GM19099 (cell line): ENCODE data around the gene SWI5.

Source experiments
- POLR2A ChIP-seq: IDR thresholded peaks from 3 replicates; pipeline ENCODE4 v1.6.1; 2011; ENCODE audit warnings: low read depth; ENCODE audit not compliant: insufficient read length; ENCODE audit errors: extremely low read depth

SWI5 gene

GRCh38 chr9:128292009-128292408 lies 15.9 kb downstream of the SWI5 start:
- TF ChIP-seq POLR2A: no peak

DNA sequence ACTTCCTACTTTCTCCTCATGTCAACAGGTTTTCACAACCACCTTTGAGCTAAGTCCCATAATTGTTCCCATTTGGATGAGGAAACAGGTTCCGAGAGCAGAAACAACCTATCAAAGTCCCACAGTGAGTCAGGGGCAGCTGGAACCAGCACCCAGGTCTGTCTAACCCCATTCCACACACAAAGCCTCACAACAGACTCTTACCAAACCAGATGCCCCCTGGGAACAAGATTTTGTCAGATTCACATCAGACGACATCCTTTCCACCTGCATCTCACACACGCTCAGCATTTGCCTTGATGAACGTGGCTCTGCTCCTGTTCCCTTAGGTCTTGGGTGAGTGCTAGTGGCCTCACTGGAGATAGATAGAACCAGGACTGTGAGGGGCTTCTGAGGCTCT lies 17.0 kb downstream of the SWI5 start:
- no peak for TF ChIP-seq POLR2A

DNA sequence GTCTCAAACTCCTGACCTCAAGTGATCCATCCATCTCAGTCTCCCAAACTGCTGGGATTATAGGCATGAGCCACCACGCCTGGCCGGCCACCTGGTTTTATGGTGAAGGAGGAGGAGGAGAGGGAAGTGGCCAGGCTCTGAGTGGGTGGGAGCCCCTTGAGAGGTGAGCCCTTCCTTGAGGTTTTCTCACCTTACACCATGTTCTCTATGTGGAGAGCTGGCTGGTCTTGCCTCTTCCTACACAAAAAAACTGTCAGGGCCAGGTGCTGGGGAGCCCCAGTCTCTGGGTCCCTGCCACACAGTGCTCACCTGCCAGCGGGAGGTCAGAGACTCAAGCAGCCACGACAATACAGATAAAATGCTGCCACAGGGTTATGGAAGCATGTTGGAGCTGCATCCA lies 18.1 kb downstream of the SWI5 start:
- no peak for TF ChIP-seq POLR2A

- no peak for TF ChIP-seq POLR2A
Observed at GRCh38 chr9:128296340-128297220, 20.5 kb downstream of the SWI5 start.

GRCh38 chr9:128297221-128297773 lies 21.2 kb downstream of the SWI5 start:
- no peak for TF ChIP-seq POLR2A

GRCh38 chr9:128298535-128299482 lies 22.7 kb downstream of the SWI5 start:
- no peak for TF ChIP-seq POLR2A

DNA sequence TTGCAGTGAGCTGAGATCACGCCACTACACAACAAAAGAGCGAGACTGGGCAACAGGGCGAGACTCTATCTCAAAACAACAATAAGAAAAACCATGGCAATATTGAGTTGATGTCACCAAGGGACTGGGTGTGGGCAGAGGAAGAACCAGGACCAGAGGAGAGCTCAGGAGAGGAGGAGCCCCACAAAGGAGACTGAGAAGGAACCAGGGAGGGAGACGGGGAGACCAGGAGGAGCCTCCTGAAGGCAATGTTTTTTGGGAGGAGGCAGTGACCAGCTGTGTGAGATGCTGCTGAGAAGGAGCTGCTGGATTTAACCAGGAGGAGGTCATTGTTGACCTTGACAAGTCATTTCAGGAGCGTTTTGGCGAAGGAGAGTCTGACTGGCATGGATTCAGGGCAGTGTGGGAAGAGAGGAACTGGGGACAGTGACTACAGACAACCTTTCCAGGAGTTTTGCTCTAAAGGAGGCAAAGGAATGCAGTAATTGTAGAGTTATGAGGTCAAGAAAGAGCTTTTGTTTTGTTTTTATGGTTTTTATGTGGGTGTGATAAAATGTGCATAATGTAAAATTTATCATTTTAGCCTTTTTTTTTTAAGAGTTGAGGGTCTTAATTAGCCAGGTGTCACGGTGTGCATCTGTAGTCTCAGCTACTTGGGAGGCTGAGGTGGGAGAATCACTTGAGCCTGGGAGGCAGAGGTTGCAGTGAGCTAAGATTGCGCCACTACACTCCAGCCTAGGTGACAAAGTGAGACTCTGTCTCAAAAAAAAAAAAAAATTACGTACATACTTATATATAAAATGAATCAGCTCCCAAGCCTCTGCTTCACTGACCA lies 28.3 kb downstream of the SWI5 start:
- TF ChIP-seq POLR2A: no peak

GRCh38 chr9:128304971-128305288 lies 28.9 kb downstream of the SWI5 start:
- no peak for TF ChIP-seq POLR2A

DNA sequence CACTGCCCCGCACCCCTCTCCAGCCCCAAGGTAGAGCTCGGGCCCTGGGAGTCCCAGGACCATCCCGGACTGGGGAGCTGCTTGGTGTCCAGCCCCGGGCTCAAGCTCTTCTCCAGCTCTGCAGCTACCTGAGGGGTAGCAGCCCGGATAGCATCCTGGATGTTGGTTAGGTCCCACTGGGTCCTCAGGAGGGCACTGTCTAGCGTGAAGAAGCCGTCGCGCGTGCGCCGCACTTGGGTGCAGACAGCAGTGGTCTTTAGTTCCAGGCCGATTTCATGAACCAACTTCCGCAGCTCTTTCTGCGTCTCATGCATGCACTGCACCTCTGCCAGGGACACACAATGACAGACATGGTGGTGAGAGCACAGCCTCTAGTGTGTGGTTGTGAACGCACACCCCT lies 33.5 kb downstream of the SWI5 start:
- TF ChIP-seq POLR2A: no peak

GRCh38 chr9:128310461-128310860 lies 34.4 kb downstream of the SWI5 start:
- no peak for TF ChIP-seq POLR2A

GRCh38 chr9:128314697-128315096 lies 38.6 kb downstream of the SWI5 start:
- no peak for TF ChIP-seq POLR2A

DNA sequence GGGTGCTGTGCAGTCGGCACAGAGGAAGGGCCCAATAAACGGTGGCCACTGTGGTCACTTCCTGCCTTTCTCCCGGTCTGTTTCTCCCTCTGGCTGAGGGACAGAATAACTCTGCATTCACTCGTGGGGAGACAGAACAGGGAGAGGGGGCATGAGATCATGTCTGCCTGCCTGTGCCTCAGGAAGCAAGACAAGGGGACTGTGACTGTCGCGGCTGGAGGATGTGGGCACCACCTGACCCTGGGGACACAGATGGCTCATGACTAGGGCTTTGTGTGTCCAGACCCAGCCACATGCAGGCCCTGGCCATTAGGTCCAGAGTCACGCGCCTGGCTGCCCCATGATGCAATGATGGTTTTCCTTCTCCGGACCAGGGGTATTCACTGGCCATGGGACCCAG lies 40.3 kb downstream of the SWI5 start:
- no peak for TF ChIP-seq POLR2A

DNA sequence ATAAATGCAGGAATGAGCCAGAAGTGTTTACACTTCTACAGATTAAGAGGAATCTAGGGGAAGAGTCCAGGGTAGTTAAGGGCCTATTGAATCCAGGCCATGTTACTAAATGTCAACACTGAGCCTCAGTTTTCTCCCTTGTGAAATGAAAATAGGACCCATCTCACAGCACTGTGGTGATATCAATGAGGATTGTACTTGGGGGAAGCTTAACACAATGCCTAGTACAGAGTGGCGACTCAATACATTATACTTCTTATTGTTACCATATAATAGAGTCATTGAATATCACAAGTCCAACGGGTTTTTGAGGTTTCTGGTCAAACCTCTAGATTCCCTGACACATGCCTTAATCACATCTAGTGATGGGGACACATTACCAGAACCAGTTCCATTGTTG lies 41.6 kb downstream of the SWI5 start:
- TF ChIP-seq POLR2A: no peak

DNA sequence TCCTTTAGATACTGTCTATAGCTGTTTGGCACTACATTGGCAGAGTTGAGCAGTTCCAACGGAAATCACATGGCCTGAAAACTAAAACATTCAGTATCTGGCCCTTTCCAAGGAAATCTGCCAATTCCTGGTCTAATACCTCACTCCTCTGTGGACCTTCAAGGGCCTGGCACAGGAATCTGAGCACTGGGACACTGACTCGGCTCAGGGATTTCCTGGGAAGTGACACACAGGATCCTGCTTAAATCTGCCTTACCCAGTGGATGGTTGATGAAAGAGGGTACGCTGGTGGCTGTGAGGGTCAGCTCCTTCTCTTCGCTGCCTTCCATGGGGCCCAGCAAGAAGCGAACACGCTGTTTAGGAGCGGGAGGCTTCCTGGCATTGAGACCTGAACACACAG lies 45.3 kb downstream of the SWI5 start:
- no peak for TF ChIP-seq POLR2A

GRCh38 chr9:128321879-128322403 lies 45.9 kb downstream of the SWI5 start:
- TF ChIP-seq POLR2A: peak; percentile 84
